Endothelial cell of umbilical vein (primary cell): ENCODE measurements around the gene ARHGEF17.

Experiments used
- FOS ChIP-seq: IDR thresholded peaks from 2 replicates; pipeline ENCODE4 v1.6.1; 2011; ENCODE audit warnings: mild to moderate bottlenecking, low read length, moderate library complexity, borderline replicate concordance; ENCODE audit not compliant: insufficient read depth
- POLR2AphosphoS5 ChIP-seq: IDR thresholded peaks from 2 replicates; pipeline ENCODE4 v1.6.1; 2012; ENCODE audit warnings: low read depth, mild to moderate bottlenecking, control low read depth, low read length, moderate library complexity; ENCODE audit not compliant: insufficient read depth
- TF ChIP-seq, protein P1 (sequence below), 2 donors: IDR thresholded peaks; 1 replicate in 1 of 2; 2 replicates in 1 of 2; pipeline ENCODE4 v1.5.1; 2011; ENCODE audit warnings: low read length in 2 of 2, mild to moderate bottlenecking in 2 of 2, moderate library complexity in 2 of 2, control low read depth in 1 of 2, inconsistent platforms in 1 of 2, low read depth in 1 of 2; ENCODE audit not compliant: insufficient read depth in 1 of 2; ENCODE audit errors: extremely low read depth in 1 of 2

DNA sequence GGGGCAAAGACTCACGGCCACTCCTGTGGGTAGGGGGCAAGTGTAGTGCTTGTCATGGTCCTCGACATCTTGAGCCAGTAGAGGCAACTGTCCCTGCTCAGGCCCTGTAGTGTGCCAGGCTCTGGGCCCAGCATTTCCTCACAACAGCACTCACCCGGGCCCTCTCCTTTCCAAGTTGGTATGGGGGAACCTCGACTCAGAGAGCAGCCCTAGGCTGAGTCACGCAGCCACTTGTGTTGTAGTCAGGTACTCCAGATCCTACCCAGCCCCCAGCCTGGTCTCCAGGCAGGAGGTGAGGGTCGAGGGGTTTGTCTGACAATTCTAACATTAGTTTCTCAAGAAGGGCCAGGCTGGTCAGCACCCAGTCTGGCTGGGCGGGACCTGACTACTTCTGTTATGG, 72.3 kb downstream of the ARHGEF17 start:
- no peak for TF ChIP-seq POLR2AphosphoS5
- TF ChIP-seq, protein P1, sequence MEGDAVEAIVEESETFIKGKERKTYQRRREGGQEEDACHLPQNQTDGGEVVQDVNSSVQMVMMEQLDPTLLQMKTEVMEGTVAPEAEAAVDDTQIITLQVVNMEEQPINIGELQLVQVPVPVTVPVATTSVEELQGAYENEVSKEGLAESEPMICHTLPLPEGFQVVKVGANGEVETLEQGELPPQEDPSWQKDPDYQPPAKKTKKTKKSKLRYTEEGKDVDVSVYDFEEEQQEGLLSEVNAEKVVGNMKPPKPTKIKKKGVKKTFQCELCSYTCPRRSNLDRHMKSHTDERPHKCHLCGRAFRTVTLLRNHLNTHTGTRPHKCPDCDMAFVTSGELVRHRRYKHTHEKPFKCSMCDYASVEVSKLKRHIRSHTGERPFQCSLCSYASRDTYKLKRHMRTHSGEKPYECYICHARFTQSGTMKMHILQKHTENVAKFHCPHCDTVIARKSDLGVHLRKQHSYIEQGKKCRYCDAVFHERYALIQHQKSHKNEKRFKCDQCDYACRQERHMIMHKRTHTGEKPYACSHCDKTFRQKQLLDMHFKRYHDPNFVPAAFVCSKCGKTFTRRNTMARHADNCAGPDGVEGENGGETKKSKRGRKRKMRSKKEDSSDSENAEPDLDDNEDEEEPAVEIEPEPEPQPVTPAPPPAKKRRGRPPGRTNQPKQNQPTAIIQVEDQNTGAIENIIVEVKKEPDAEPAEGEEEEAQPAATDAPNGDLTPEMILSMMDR (IDR thresholded peaks at IDR 0.05; ENCODE audit: extremely low read depth in 1 of 2, insufficient read depth in 1 of 2, low read depth in 1 of 2, low read length in 2 of 2): no peak
- no peak for TF ChIP-seq FOS
